SU-DHL-6 (cell line): Measurements from ENCODE around the gene SH2D4B.
"Not testable (repeated sequence)": the region's sequence is repeated elsewhere in the genome, so short reads cannot be mapped to it uniquely, and the experiment has no call there.

Experiments
- H2AFZ ChIP-seq: fragments of 200-600 bp; sonication (generic); 2 replicates; pipeline ENCODE4 v1.6.1; 2014; ENCODE audit warnings: low read depth, mild to moderate bottlenecking, moderate library complexity, mixed read lengths, antibody characterized with exemption, low read length; ENCODE audit not compliant: severe bottlenecking
- H3F3A ChIP-seq: fragments of 200-600 bp; shearing (Covaris generic); 2 replicates; pipeline ENCODE4 v1.6.0; 2016; ENCODE audit warnings: antibody characterized with exemption, mild to moderate bottlenecking; ENCODE audit not compliant: insufficient read depth
- H3K27ac ChIP-seq: fragments of 200-600 bp; sonication (generic); 2 replicates; pipeline ENCODE4 v1.5.1; 2016; ENCODE audit warnings: low read depth, mild to moderate bottlenecking, low read length, moderate library complexity, mixed read lengths
- H3K27me3 ChIP-seq: fragments of 200-600 bp; sonication (generic), shearing (Covaris generic); 2 replicates; pipeline ENCODE4 v1.6.0; 2014; ENCODE audit warnings: mild to moderate bottlenecking, low read length
- H3K36me3 ChIP-seq: fragments of 200-600 bp; sonication (generic); 2 replicates; pipeline ENCODE4 v1.6.1; 2014; ENCODE audit warnings: mild to moderate bottlenecking, low read length, mixed read lengths
- H3K4me2 ChIP-seq: fragments of 300-600, 200-600 bp; shearing (Covaris generic), sonication (generic); 2 replicates; pipeline ENCODE4 v1.6.0; 2014; ENCODE audit warnings: low read length, low read depth, mild to moderate bottlenecking; ENCODE audit not compliant: poor library complexity, severe bottlenecking
- H3K4me3 ChIP-seq: fragments of 200-600 bp; sonication (generic); 2 replicates; pipeline ENCODE4 v1.5.1; 2014; ENCODE audit warnings: antibody characterized with exemption, low read length, mild to moderate bottlenecking, mixed read lengths; ENCODE audit not compliant: insufficient read depth, poor library complexity, severe bottlenecking
- H3K79me2 ChIP-seq: fragments of 200-600 bp; sonication (generic); 2 replicates; pipeline ENCODE4 v1.6.1; 2014; ENCODE audit warnings: mild to moderate bottlenecking, low read length, moderate library complexity; ENCODE audit not compliant: insufficient read depth
- H3K9ac ChIP-seq: fragments of 200-600 bp; sonication (generic); 2 replicates; pipeline ENCODE4 v1.7.0; 2014; ENCODE audit warnings: mild to moderate bottlenecking, low read length
- H3K9me2 ChIP-seq: fragments of 200-600 bp; sonication (generic); replicated peaks from 2 replicates; pipeline ENCODE4 v1.6.1; 2014; ENCODE audit warnings: low read length; ENCODE audit not compliant: insufficient read depth
- H3K9me3 ChIP-seq: fragments of 200-600 bp; sonication (generic); 2 replicates; pipeline ENCODE4 v1.6.1; 2014; ENCODE audit warnings: low read length, mixed read lengths; ENCODE audit not compliant: insufficient read depth
- H4K20me1 ChIP-seq: fragments of 200-600 bp; sonication (generic); 2 replicates; pipeline ENCODE4 v1.6.1; 2014; ENCODE audit warnings: low read depth, mild to moderate bottlenecking, antibody characterized with exemption, low read length, moderate library complexity, mixed read lengths
- EZH2phosphoT487 ChIP-seq: fragments of 200-600 bp; sonication (generic), shearing (Covaris generic); conservative IDR thresholded peaks from 2 replicates; pipeline ENCODE4 v1.6.1; 2018; ENCODE audit warnings: mild to moderate bottlenecking, antibody characterized with exemption, low read length, moderate library complexity, mixed read lengths
- TF ChIP-seq, protein P1 (sequence below): fragments of 200-600 bp; sonication (generic); IDR thresholded peaks from one replicate; pipeline ENCODE4 v1.5.1; 2017; ENCODE audit warnings: antibody characterized with exemption, mild to moderate bottlenecking, low read length, moderate library complexity; ENCODE audit not compliant: insufficient read depth, poor library complexity, severe bottlenecking

Gene SH2D4B

GRCh38 chr10:80542652-80543318, 5.1 kb downstream of the SH2D4B start:
- Histone ChIP-seq H3K9me2 (no peaks in the 10 kb centered on the region), H3K4me3 (no peak overlapping the region), H2AFZ (no peak overlapping the region), H3K4me2 (no peak overlapping the region), H3K27ac (no peak overlapping the region), H4K20me1 (no peaks in the 10 kb centered on the region), H3K27me3 (no peaks in the 10 kb centered on the region), H3F3A (no peaks in the 10 kb centered on the region), H3K36me3 (no peaks in the 10 kb centered on the region), H3K9ac (no peak overlapping the region), H3K79me2 (no peaks in the 10 kb centered on the region), H3K9me3 (no peaks in the 10 kb centered on the region)
- TF ChIP-seq, protein P1, sequence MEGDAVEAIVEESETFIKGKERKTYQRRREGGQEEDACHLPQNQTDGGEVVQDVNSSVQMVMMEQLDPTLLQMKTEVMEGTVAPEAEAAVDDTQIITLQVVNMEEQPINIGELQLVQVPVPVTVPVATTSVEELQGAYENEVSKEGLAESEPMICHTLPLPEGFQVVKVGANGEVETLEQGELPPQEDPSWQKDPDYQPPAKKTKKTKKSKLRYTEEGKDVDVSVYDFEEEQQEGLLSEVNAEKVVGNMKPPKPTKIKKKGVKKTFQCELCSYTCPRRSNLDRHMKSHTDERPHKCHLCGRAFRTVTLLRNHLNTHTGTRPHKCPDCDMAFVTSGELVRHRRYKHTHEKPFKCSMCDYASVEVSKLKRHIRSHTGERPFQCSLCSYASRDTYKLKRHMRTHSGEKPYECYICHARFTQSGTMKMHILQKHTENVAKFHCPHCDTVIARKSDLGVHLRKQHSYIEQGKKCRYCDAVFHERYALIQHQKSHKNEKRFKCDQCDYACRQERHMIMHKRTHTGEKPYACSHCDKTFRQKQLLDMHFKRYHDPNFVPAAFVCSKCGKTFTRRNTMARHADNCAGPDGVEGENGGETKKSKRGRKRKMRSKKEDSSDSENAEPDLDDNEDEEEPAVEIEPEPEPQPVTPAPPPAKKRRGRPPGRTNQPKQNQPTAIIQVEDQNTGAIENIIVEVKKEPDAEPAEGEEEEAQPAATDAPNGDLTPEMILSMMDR = no peak
- TF ChIP-seq EZH2phosphoT487 = no peak

- H3K36me3 ChIP-seq, H4K20me1 ChIP-seq, H3K27me3 ChIP-seq, H3F3A ChIP-seq, H3K9me2 ChIP-seq, H3K9ac ChIP-seq, H3K27ac ChIP-seq, H3K4me3 ChIP-seq, H3K9me3 ChIP-seq, H3K4me2 ChIP-seq, H3K79me2 ChIP-seq, H2AFZ ChIP-seq: not testable (repeated sequence)
Measured at GRCh38 chr10:80543319-80543672, 5.6 kb downstream of the SH2D4B start.

DNA sequence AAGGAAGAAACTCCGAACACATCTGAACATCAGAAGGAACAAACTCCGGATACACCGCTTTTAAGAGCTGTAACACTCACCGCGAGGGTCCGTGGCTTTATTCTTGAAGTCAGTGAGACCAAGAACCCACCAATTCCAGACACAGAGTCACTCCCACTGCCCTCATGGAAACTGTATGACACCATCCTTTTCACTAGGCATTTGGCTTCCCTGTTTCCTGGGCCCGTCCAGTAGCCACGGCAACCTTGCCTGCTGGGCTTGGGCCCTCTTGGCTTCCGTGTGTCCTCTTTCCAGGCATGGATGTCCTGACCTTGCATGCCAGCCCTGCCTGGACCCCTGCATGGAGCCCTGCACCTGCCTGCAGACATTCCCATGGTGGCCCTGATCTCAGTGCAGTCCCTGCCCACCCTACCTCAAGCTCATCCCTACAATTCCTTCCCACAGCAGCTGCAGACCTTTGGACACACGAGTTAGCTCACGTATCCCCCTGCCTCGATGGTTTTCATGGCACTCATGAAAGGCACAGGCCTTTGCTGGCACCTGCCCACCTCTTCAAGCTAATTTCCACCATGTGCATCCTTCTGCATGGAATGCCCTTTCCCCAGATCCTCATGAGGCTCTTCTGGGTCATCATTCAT, 6.7 kb downstream of the SH2D4B start:
- no peak overlapping the region for H3K4me2 ChIP-seq
- no peaks in the 10 kb centered on the region for H4K20me1 ChIP-seq
- H3K9ac ChIP-seq = no peak overlapping the region
- H3K4me3 ChIP-seq = no peak overlapping the region
- no peaks in the 10 kb centered on the region for H3K27me3 ChIP-seq
- no peaks in the 10 kb centered on the region for H3K9me3 ChIP-seq
- no peaks in the 10 kb centered on the region for H3K79me2 ChIP-seq
- no peak overlapping the region for H2AFZ ChIP-seq
- no peak overlapping the region for H3K27ac ChIP-seq
- no peaks in the 10 kb centered on the region for H3K36me3 ChIP-seq
- H3K9me2 ChIP-seq = no peaks in the 10 kb centered on the region
- H3F3A ChIP-seq = no peaks in the 10 kb centered on the region
- TF ChIP-seq, protein P1 = no peak
- TF ChIP-seq EZH2phosphoT487 = no peak

DNA sequence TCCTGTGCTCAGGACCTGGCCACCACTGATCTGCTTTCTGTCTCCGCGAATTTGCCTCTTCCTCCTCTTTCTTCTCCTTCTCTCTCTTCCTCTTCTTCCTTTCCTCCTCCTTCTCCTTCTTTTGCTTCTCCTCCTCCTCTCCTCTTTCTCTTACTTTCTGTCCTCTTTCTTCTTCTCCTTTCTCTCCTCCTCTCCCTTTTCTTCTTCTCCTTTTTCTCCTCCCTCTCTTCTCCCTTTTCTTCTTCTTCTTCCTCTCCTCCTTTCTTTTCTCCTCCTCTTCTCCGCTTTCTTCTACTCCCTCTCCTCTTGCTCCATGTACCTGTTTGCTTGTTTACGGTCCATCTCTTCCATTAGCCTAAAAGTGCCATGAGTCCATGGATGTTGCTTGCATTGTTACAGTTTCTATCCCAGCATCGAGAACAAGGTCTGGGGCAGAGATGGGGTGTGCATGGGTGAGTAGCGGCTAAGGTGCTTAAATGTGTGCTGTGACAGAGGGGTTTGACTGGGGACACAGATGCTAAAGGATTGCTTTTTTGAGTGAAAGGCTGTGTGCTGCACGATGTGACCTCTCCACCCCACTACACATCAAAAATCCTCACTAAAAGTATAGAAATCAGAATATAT, 7.7 kb downstream of the SH2D4B start:
- no peak for TF ChIP-seq EZH2phosphoT487
- no peak overlapping the region for H3K4me2 ChIP-seq
- no peak overlapping the region for H3K27ac ChIP-seq
- H2AFZ ChIP-seq = no peak overlapping the region
- no peaks in the 10 kb centered on the region for H3K9me2 ChIP-seq
- H3K79me2 ChIP-seq = no peaks in the 10 kb centered on the region
- H3F3A ChIP-seq = no peaks in the 10 kb centered on the region
- H4K20me1 ChIP-seq = no peaks in the 10 kb centered on the region
- H3K36me3 ChIP-seq = no peaks in the 10 kb centered on the region
- no peaks in the 10 kb centered on the region for H3K27me3 ChIP-seq
- H3K9me3 ChIP-seq = no peaks in the 10 kb centered on the region
- no peak overlapping the region for H3K9ac ChIP-seq
- H3K4me3 ChIP-seq = no peak overlapping the region
